Adrenal gland (tissue), 12 donors: ENCODE measurements around the gene BAG1. TPM values are rescaled to one million over a fixed set of nuclear protein-coding genes. Genes with fewer than 3 reads are reported as not detected.

Source experiments
- DNase-seq, 7 donors: peaks; one replicate each; pipeline ENCODE4 v3.0.0-alpha.2; 2019 to 2020
- H3K27ac ChIP-seq, 5 donors: fragments of 200-600 bp; sonication (generic) in 4 of 5; 1 replicate in 3 of 5; 2 replicates in 2 of 5; pipeline versions ENCODE4 v1.5.1 to v1.8.0; 2016 to 2020; ENCODE audit warnings: mild to moderate bottlenecking in 1 of 5
- H3K27me3 ChIP-seq: fragments of 200-600 bp; 2 replicates; pipeline ENCODE4 v1.8.0; 2021
- H3K36me3 ChIP-seq, 2 donors: fragments of 200-600 bp; replicated peaks in 1 of 2; 1 replicate in 1 of 2; 2 replicates in 1 of 2; pipeline versions ENCODE4 v1.5.1 to v1.8.0; 2018 to 2022
- H3K4me1 ChIP-seq, 2 donors: fragments of 200-600 bp; replicated peaks in 1 of 2; 1 replicate in 1 of 2; 2 replicates in 1 of 2; pipeline versions ENCODE4 v1.5.1 to v1.8.0; 2018 to 2021
- H3K4me3 ChIP-seq, 4 donors: fragments of 200-600 bp; sonication (generic) in 3 of 4; one replicate each; pipeline ENCODE4 v1.5.1; 2016 to 2018
- H3K9me3 ChIP-seq, 3 donors: fragments of 200-600 bp; sonication (generic) in 1 of 3; replicated peaks in 1 of 3; 1 replicate in 2 of 3; 2 replicates in 1 of 3; pipeline versions ENCODE4 v1.5.1 to v1.8.0; 2016 to 2021
- POLR2A ChIP-seq, 2 donors: fragments of 450-650 bp; IDR thresholded peaks; one replicate each; pipeline ENCODE4 v1.6.1; 2017; ENCODE audit warnings: antibody characterized with exemption in 2 of 2, mild to moderate bottlenecking in 2 of 2, moderate library complexity in 1 of 2
- WGBS, 4 donors: extraction: QIAGEN DNeasy Blood & Tissue Kit in 2 of 4; methylation state at CpG; one replicate each; pipeline versions ENCODE4 v1.1.5 to v1.1.7; 2013 to 2017; 5-methylcytosine and 5-hydroxymethylcytosine counted together
- intact Hi-C, 2 donors: fragments of 100-400 bp; cut with DNase I; formaldehyde crosslinking; loops; one replicate each; pipeline versions ENCODE4 v1.14.1 to v1.15.0; 2022 to 2023
- polyA plus RNA-seq, 3 donors: library from polyadenylated mRNA; stranded (reverse); fragments of 200-250 nt in 2 of 3; fragments of 350-450 nt in 1 of 3; fragmentation: Illumina TruSeq in 1 of 3; extraction: RNeasy Lipid Tissue Mini Kit (QIAGEN cat#74804) in 1 of 3; gene quantifications; one replicate each; pipeline ENCODE4 v1.2.3, GENCODE V29; 2013 to 2014
- total RNA-seq, 9 donors: library from RNA; depleted of rRNA in 4 of 9; stranded (reverse); fragments of >200 nt in 4 of 9; fragments of 120-200 nt in 1 of 9; fragmentation: NEBNext Ultra II Directional in 1 of 9; extraction: Animal tissue kit (Norgen Biotek cat#: 25700) in 1 of 9; gene quantifications; one replicate each; pipeline versions ENCODE4 v1.1.0 to v1.2.4, GENCODE V29; 2013 to 2023
- TF ChIP-seq, protein P1 (sequence below), 6 experiments: fragments of 450-650 bp in 4 of 6; fragments of 200-600 bp in 2 of 6; sonication (generic) in 1 of 6; IDR thresholded peaks; 1 replicate in 5 of 6; 2 replicates in 1 of 6; pipeline versions ENCODE4 v1.5.1 to v1.8.0; 2016 to 2021; ENCODE audit warnings: antibody characterized with exemption in 6 of 6, mild to moderate bottlenecking in 2 of 6, moderate library complexity in 1 of 6
- donor health status: healthy with polysubstance abuse.
- donor health status: Bipolar disorder and iron deficiency.
- donor health status: DM: yes; HTN: yes; CAD: no.
- donor health status: DM: no; HTN: no; CAD: no.
- donor health status: DM: no; HTN: no; CAD: no.
- donor health status: DM: yes; HTN: yes; CAD: no.

BAG1 gene
- total and polyA plus RNA-seq, 12 donors = 46.9 to 141 (median 68.8) TPM

DNA sequence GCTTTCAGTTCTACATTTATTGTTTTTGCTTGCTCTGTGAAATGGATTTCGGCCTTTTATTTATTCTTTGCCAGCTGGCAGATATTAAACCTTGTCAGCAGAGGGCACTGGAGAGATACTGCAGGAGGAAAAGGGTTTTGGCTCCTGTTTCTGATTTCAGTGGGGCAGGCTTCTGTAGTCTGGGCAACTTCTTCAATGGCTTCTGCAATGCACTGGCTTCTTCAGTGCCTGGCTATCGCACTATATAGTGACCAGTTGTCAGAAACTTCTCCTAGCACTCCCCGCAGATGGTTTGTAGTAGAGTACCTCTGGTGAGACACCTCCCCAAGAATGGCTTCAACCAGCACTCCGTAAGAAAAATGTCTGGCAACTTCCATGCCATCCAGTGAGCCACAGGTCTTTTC is 22.6 kb upstream of the BAG1 start:
- no peak overlapping the region for H3K4me3 ChIP-seq
- H3K27me3 ChIP-seq = no peaks in the 10 kb centered on the region
- peak overlapping the region in 3 of 5 donors; percentile 24 to 74 (median 46) for H3K27ac ChIP-seq
- no peak for TF ChIP-seq POLR2A (IDR thresholded peaks at IDR 0.05)
- TF ChIP-seq, protein P1, sequence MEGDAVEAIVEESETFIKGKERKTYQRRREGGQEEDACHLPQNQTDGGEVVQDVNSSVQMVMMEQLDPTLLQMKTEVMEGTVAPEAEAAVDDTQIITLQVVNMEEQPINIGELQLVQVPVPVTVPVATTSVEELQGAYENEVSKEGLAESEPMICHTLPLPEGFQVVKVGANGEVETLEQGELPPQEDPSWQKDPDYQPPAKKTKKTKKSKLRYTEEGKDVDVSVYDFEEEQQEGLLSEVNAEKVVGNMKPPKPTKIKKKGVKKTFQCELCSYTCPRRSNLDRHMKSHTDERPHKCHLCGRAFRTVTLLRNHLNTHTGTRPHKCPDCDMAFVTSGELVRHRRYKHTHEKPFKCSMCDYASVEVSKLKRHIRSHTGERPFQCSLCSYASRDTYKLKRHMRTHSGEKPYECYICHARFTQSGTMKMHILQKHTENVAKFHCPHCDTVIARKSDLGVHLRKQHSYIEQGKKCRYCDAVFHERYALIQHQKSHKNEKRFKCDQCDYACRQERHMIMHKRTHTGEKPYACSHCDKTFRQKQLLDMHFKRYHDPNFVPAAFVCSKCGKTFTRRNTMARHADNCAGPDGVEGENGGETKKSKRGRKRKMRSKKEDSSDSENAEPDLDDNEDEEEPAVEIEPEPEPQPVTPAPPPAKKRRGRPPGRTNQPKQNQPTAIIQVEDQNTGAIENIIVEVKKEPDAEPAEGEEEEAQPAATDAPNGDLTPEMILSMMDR (IDR thresholded peaks at IDR 0.05) = peak; percentile 74 to 83 (median 76)
- peaks cover 0 to 12% of the 10 kb centered on the region in 2 donors for H3K36me3 ChIP-seq
- intact Hi-C loops = loop anchor here in 1 of 2 donors (10.0 kb wide), 1 partner anchor 178 kb away; no protein-coding TSS in a partner anchor
- peak; percentile 56 to 84 (median 71) for DNase-seq
- no peaks in the 10 kb centered on the region for H3K9me3 ChIP-seq
- peaks cover 13 to 19% of the 10 kb centered on the region in 2 donors for H3K4me1 ChIP-seq
- WGBS, 4 donors = 45 to 60% (median 56%) methylated on average over 4 of the region's 4 CpGs

DNA sequence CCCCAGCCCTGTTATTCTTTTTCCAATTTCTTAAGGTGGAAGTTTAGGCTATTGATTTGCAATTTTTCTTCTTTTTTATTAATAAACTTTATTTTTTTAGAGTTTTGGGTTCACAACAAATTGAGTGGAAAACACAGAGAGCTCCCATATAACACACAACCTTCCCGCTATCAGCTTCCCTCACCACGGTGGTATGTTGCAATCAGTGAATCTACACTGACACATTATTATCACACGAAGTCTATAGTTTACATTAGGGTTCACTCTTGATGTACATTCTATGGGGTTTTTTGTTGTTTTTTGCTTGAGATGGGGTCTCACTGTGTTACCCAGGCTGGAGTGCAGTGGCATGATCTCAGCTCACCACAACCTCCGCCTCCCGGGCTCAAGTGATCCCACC is 21.0 kb upstream of the BAG1 start:
- whole genome bisulfite sequencing, 4 donors = 77 to 86% (median 80%) methylated on average over 5 of the region's 5 CpGs
- TF ChIP-seq, protein P1 (IDR thresholded peaks at IDR 0.05) = no peak
- TF ChIP-seq POLR2A (IDR thresholded peaks at IDR 0.05) = no peak
- Histone ChIP-seq H3K9me3 (no peaks in the 10 kb centered on the region), H3K27me3 (no peaks in the 10 kb centered on the region), H3K36me3 (peaks cover 0 to 27% of the 10 kb centered on the region in 2 donors), H3K27ac (no peak overlapping the region), H3K4me1 (peaks cover 5 to 7% of the 10 kb centered on the region in 2 donors), H3K4me3 (no peak overlapping the region)
- intact Hi-C loops = loop anchor here in 1 of 2 donors (10.0 kb wide), 1 partner anchor 179 kb away; no protein-coding TSS in a partner anchor
- DNase-seq = no peak

DNA sequence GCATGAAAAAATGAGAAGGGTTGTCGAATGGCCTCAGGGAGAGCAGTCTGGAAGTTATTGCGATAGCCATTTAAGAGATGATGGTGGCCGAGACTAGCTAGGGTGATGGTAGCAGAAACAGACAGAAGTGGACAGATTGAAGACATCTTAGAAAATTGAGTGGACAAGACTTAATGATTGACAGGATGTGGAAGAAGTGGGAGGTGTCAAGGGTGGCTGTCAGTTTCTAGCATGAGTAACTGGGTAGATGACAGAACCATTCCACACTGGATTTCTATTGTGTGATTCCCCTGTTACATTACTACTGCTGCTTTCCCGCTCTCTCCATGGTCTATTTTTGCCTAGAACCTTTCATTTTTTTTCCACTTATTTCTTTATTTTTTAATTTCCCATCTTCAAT is 13.0 kb upstream of the BAG1 start:
- intact Hi-C loops = no loop called here
- peaks cover 0 to 93% of the 10 kb centered on the region in 2 donors for H3K36me3 ChIP-seq
- no peaks in the 10 kb centered on the region for H3K9me3 ChIP-seq
- no peaks in the 10 kb centered on the region for H3K27me3 ChIP-seq
- DNase-seq = no peak
- H3K27ac ChIP-seq = no peak overlapping the region
- WGBS, 4 donors = 95 to 98% (median 97%) methylated on average over 4 of the region's 4 CpGs
- TF ChIP-seq, protein P1 (IDR thresholded peaks at IDR 0.05) = no peak
- no peak for TF ChIP-seq POLR2A (IDR thresholded peaks at IDR 0.05)
- H3K4me1 ChIP-seq = no peaks in the 10 kb centered on the region
- no peak overlapping the region for H3K4me3 ChIP-seq

DNA sequence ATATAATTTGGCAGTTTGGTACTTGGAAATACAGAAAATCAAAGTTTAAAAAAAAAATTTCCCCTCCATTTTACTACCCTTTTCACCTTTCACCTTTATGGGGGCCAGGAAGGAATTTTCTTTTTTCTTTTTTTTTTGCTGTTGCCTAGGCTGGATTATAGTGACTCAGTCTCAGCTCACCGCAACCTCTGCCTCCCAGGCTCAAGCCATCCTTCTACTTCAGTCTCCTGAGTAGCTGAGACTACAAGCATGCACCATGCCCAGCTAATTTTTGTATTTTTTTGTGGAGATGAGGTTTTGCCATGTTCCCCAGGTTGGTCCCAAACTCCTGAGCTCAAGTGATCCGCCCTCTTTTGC is 9.4 kb upstream of the BAG1 start:
- TF ChIP-seq POLR2A (IDR thresholded peaks at IDR 0.05) = no peak
- TF ChIP-seq, protein P1 (IDR thresholded peaks at IDR 0.05) = no peak
- no peak for DNase-seq
- intact Hi-C loops = no loop called here
- WGBS, 4 donors = 93 to 95% (median 94%) methylated on average over 2 of the region's 2 CpGs
- Histone ChIP-seq H3K9me3 (no peaks in the 10 kb centered on the region), H3K27me3 (no peaks in the 10 kb centered on the region), H3K4me3 (no peak overlapping the region), H3K27ac (no peak overlapping the region), H3K36me3 (peaks cover 0 to 98% of the 10 kb centered on the region in 2 donors), H3K4me1 (no peaks in the 10 kb centered on the region)
